NCI-H1048 (cell line): ENCODE measurements around the gene DCTN1.
"Not testable (repeated sequence)": the region's sequence is repeated elsewhere in the genome, so short reads cannot be mapped to it uniquely, and the experiment has no call there.

Experiments
- DNase-seq: peaks from one replicate; lab custom pipeline; 2025; lab: John Stamatoyannopoulos, UW

DCTN1 gene

GRCh38 chr2:74379851-74380789, at the start of gene DCTN1:
DCTN1 (minus strand) TSS chr2:74380311; CDS start chr2:74380037, 274 bp downstream.
- DNase-seq: no peak

GRCh38 chr2:74428675-74429074, 48.6 kb upstream of the DCTN1 start:
- DNase-seq: no peak

GRCh38 chr2:74427551-74427950, 47.4 kb upstream of the DCTN1 start:
- no peak for DNase-seq

- no peak for DNase-seq
Observed at GRCh38 chr2:74426181-74426758, 46.2 kb upstream of the DCTN1 start.

- no peak for DNase-seq
Observed at GRCh38 chr2:74425523-74425922, 45.4 kb upstream of the DCTN1 start.

- DNase-seq: no peak
Observed at GRCh38 chr2:74424995-74425406, 44.9 kb upstream of the DCTN1 start.

- DNase-seq: no peak
Observed at GRCh38 chr2:74424139-74424992, 44.3 kb upstream of the DCTN1 start.

- no peak for DNase-seq
Observed at GRCh38 chr2:74423231-74424095, 43.4 kb upstream of the DCTN1 start.

- DNase-seq: peak; percentile 71
Observed at GRCh38 chr2:74421221-74421870, 41.2 kb upstream of the DCTN1 start, which contains the start of the genes C2orf81 and WDR54. C2orf81 (minus strand) TSS chr2:74421619; CDS start chr2:74421560, 59 bp downstream. WDR54 (plus strand) TSS chr2:74421730; CDS start chr2:74422154, 424 bp downstream.

GRCh38 chr2:74420443-74421103, 40.5 kb upstream of the DCTN1 start:
- DNase-seq: not testable (repeated sequence)

- no peak for DNase-seq
Observed at GRCh38 chr2:74420006-74420405, 39.9 kb upstream of the DCTN1 start.

GRCh38 chr2:74419345-74419744, 39.2 kb upstream of the DCTN1 start:
- DNase-seq: no peak

- DNase-seq: no peak
Observed at GRCh38 chr2:74418312-74418711, 38.2 kb upstream of the DCTN1 start.

GRCh38 chr2:74417763-74418162, 37.7 kb upstream of the DCTN1 start:
- DNase-seq: no peak

- no peak for DNase-seq
Observed at GRCh38 chr2:74417197-74417596, 37.1 kb upstream of the DCTN1 start.

- DNase-seq: no peak
Observed at GRCh38 chr2:74416778-74417177, 36.7 kb upstream of the DCTN1 start.

- DNase-seq: no peak
Observed at GRCh38 chr2:74415762-74416395, 35.8 kb upstream of the DCTN1 start.

GRCh38 chr2:74414881-74415761, 35.0 kb upstream of the DCTN1 start:
- no peak for DNase-seq

GRCh38 chr2:74414441-74414840, 34.3 kb upstream of the DCTN1 start:
- no peak for DNase-seq
